Body of pancreas (tissue), 4 donors: Measurements from ENCODE around the gene ERBB4.

Source experiments
- CTCF ChIP-seq, 7 experiments: fragments of 450-650 bp in 4 of 7; fragments of 200-600 bp in 3 of 7; sonication (generic) in 3 of 7; IDR thresholded peaks; one replicate each; pipeline ENCODE4 v1.5.1; 2016 to 2019; ENCODE audit warnings: antibody characterized with exemption in 7 of 7
- POLR2A ChIP-seq, 3 donors: fragments of 450-650 bp; IDR thresholded peaks; one replicate each; pipeline ENCODE4 v1.6.1; 2016; ENCODE audit warnings: antibody characterized with exemption in 3 of 3, mild to moderate bottlenecking in 2 of 3

- TF ChIP-seq CTCF (IDR thresholded peaks at IDR 0.05) (no peak), POLR2A (IDR thresholded peaks at IDR 0.05) (no peak)
Observed at GRCh38 chr2:211737282-211737681, 801.3 kb downstream of the ERBB4 start.
